Body of pancreas (tissue), 4 donors: ENCODE results near the gene SPSB1. TPM values are rescaled to one million over a fixed set of nuclear protein-coding genes. Genes with fewer than 3 reads are reported as not detected.

Experiments
- ATAC-seq: fragments of 150-250 bp; one replicate; pipeline ENCODE4 v1.9.1; 2016
- DNase-seq, 4 donors: peaks; one replicate each; pipeline ENCODE4 v3.0.0-alpha.2; 2019
- H3K27ac ChIP-seq, 4 donors: fragments of 200-600 bp; sonication (generic); 1 replicate in 3 of 4; 2 replicates in 1 of 4; pipeline versions ENCODE4 v1.5.1 to v1.6.1; 2016 to 2019; ENCODE audit warnings: mild to moderate bottlenecking in 1 of 4, mixed read lengths in 1 of 4, moderate library complexity in 1 of 4
- H3K27me3 ChIP-seq, 2 donors: fragments of 200-600 bp; sonication (generic); one replicate each; pipeline ENCODE4 v1.6.0; 2016; ENCODE audit warnings: mild to moderate bottlenecking in 1 of 2
- H3K36me3 ChIP-seq, 2 donors: fragments of 200-600 bp; sonication (generic); replicated peaks in 1 of 2; 2 replicates each; pipeline ENCODE4 v1.5.1; 2016; ENCODE audit warnings: low read depth in 2 of 2; ENCODE audit not compliant: insufficient read depth in 1 of 2
- H3K4me1 ChIP-seq: fragments of 200-600 bp; sonication (generic); one replicate; pipeline ENCODE4 v1.6.0; 2016
- H3K4me3 ChIP-seq, 2 donors: fragments of 200-600 bp; sonication (generic); 1 replicate in 1 of 2; 2 replicates in 1 of 2; pipeline ENCODE4 v1.5.1; 2016 to 2019
- H3K9me3 ChIP-seq, 3 donors: fragments of 200-600 bp; sonication (generic); 1 replicate in 2 of 3; 2 replicates in 1 of 3; pipeline ENCODE4 v1.5.1; 2016
- POLR2A ChIP-seq, 3 donors: fragments of 450-650 bp; IDR thresholded peaks; one replicate each; pipeline ENCODE4 v1.6.1; 2016; ENCODE audit warnings: antibody characterized with exemption in 3 of 3, mild to moderate bottlenecking in 2 of 3
- WGBS, 2 donors: methylation state at CpG; one replicate each; pipeline ENCODE4 v1.1.5; 2017; 5-methylcytosine and 5-hydroxymethylcytosine counted together
- intact Hi-C: fragments of 100-400 bp; cut with DNase I; formaldehyde crosslinking; loops from one replicate; pipeline ENCODE4 v1.15.1; 2023
- total RNA-seq, 2 donors: library from RNA; depleted of rRNA; stranded (reverse); fragments of >200 nt; gene quantifications; one replicate each; pipeline ENCODE4 v1.1.0, GENCODE V29; 2016
- TF ChIP-seq, protein P1 (sequence below), 7 experiments: fragments of 450-650 bp in 4 of 7; fragments of 200-600 bp in 3 of 7; sonication (generic) in 3 of 7; IDR thresholded peaks; one replicate each; pipeline ENCODE4 v1.5.1; 2016 to 2019; ENCODE audit warnings: antibody characterized with exemption in 7 of 7

The SPSB1 gene
- total RNA-seq, 2 donors from 2014 or later, result 14.5 to 16.5 TPM

DNA sequence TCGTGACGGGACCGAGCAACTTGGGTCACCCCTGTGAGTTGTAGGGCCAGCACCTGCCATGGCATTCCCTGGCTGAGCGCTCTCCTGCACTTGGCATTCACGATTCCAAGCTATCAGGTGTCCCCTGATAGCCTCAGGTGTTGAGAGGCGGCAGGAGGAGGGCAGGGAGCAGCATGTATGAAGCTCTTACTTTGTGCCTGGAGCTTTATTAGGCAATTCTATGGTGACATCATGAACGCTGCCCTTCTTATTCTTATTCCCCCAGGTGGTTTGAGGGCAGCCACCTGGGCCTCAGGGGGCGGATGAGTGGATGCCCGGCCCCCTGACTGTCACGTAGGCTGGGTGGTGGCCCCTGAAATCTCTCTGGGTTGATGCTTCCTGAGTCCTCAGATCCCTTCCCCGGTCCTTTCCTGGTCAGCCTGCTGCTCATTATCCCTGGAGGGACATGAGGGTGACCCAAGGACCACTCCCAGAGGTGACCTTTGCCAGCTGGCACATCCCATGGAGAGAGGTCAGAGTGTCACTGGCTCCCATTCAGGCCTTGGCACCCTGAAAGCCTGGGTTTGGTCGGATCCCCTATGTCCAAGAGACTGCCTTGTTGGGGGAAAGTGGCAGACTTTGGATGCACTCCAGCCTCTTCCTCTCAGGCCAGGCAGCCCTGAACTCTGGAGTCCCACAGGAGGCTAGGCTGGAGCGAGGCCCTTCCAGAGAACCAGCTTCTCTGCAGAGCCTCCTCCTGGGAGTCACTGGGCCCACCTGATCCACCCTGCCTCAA lies 51.9 kb downstream of the SPSB1 start:
- H3K4me1 ChIP-seq, result peaks cover 38% of the 10 kb centered on the region
- H3K27me3 ChIP-seq, result no peaks in the 10 kb centered on the region
- no peaks in the 10 kb centered on the region for H3K9me3 ChIP-seq
- TF ChIP-seq POLR2A (IDR thresholded peaks at IDR 0.05), result no peak
- TF ChIP-seq, protein P1, sequence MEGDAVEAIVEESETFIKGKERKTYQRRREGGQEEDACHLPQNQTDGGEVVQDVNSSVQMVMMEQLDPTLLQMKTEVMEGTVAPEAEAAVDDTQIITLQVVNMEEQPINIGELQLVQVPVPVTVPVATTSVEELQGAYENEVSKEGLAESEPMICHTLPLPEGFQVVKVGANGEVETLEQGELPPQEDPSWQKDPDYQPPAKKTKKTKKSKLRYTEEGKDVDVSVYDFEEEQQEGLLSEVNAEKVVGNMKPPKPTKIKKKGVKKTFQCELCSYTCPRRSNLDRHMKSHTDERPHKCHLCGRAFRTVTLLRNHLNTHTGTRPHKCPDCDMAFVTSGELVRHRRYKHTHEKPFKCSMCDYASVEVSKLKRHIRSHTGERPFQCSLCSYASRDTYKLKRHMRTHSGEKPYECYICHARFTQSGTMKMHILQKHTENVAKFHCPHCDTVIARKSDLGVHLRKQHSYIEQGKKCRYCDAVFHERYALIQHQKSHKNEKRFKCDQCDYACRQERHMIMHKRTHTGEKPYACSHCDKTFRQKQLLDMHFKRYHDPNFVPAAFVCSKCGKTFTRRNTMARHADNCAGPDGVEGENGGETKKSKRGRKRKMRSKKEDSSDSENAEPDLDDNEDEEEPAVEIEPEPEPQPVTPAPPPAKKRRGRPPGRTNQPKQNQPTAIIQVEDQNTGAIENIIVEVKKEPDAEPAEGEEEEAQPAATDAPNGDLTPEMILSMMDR (IDR thresholded peaks at IDR 0.05), result no peak
- peaks cover 0 to 4% of the 10 kb centered on the region in 2 donors for H3K36me3 ChIP-seq
- 85 to 91% methylated on average over 6 to 13 of the region's 13 CpGs for WGBS, 2 donors
- ATAC-seq (no peak), DNase-seq (no peak)
- peak overlapping the region in 2 of 4 donors; percentile 55 to 60 for H3K27ac ChIP-seq
- H3K4me3 ChIP-seq, result no peak overlapping the region
- intact Hi-C loops, result no loop called here

GRCh38 chr1:9345471-9345870 lies 52.8 kb downstream of the SPSB1 start:
- ATAC-seq (no peak), DNase-seq (peak in 2 of 4 donors; percentile 42 to 62)
- TF ChIP-seq, protein P1 (IDR thresholded peaks at IDR 0.05), result no peak
- no peak for TF ChIP-seq POLR2A (IDR thresholded peaks at IDR 0.05)
- Histone ChIP-seq H3K27me3 (no peaks in the 10 kb centered on the region), H3K4me3 (no peak overlapping the region), H3K4me1 (peaks cover 38% of the 10 kb centered on the region), H3K9me3 (no peaks in the 10 kb centered on the region), H3K36me3 (peaks cover 0 to 4% of the 10 kb centered on the region in 2 donors), H3K27ac (peak overlapping the region; percentile 22 to 60 (median 52))
- WGBS, 2 donors, result 49 to 54% methylated on average over 6 of the region's 6 CpGs
- intact Hi-C loops, result no loop called here

GRCh38 chr1:9345922-9346321 lies 53.2 kb downstream of the SPSB1 start:
- no peak for TF ChIP-seq POLR2A (IDR thresholded peaks at IDR 0.05)
- TF ChIP-seq, protein P1 (IDR thresholded peaks at IDR 0.05), result no peak
- Histone ChIP-seq H3K9me3 (no peaks in the 10 kb centered on the region), H3K27ac (peak overlapping the region; percentile 22 to 60 (median 52)), H3K36me3 (peaks cover 0 to 4% of the 10 kb centered on the region in 2 donors), H3K4me3 (no peak overlapping the region), H3K27me3 (no peaks in the 10 kb centered on the region), H3K4me1 (peaks cover 38% of the 10 kb centered on the region)
- WGBS, 2 donors, result 65 to 67% methylated on average over 8 to 9 of the region's 9 CpGs
- intact Hi-C loops, result no loop called here
- ATAC-seq, result peak; percentile 57
- peak in 3 of 4 donors; percentile 42 to 53 (median 51) for DNase-seq

DNA sequence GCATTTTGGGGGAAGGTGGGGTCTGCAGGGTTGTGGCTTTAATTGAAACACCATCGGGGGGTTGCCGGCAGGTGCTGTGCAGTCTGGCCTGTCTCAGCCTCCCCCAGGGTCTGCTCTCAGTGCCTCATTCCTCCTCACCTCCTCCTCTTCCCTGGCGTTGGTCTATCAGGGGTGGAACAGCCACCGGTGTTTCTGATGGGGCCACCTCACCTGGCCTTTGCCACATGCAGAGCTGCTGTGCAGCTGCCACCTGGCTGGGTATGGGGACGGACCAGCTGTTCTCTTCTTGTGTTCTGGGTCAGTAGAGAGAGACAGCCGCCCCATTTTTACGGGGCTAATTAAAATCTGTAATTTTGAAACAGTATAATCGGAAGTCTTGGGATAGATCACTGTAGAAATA lies 53.9 kb downstream of the SPSB1 start:
- peaks cover 38% of the 10 kb centered on the region for H3K4me1 ChIP-seq
- TF ChIP-seq POLR2A (IDR thresholded peaks at IDR 0.05), result no peak
- TF ChIP-seq, protein P1 (IDR thresholded peaks at IDR 0.05), result no peak
- H3K27ac ChIP-seq, result peak overlapping the region; percentile 22 to 60 (median 40)
- no peak overlapping the region for H3K4me3 ChIP-seq
- ATAC-seq (peak; percentile 49), DNase-seq (peak; percentile 34 to 70 (median 62))
- intact Hi-C loops, result no loop called here
- WGBS, 2 donors, result 39 to 44% methylated on average over 8 of the region's 8 CpGs
- no peaks in the 10 kb centered on the region for H3K27me3 ChIP-seq
- no peaks in the 10 kb centered on the region for H3K9me3 ChIP-seq
- peaks cover 0 to 4% of the 10 kb centered on the region in 2 donors for H3K36me3 ChIP-seq
